Activated CD4-positive, alpha-beta T cell treated with anti-CD3 and anti-CD28 coated beads for 48 hours (primary cell): ENCODE results near the gene RNF39.
"Not testable (repeated sequence)": the region's sequence is repeated elsewhere in the genome, so short reads cannot be mapped to it uniquely, and the experiment has no call there.

ENCODE experiments used
- DNase-seq: peaks from one replicate; pipeline ENCODE4 v3.0.0-alpha.2; 2020

Gene RNF39

DNA sequence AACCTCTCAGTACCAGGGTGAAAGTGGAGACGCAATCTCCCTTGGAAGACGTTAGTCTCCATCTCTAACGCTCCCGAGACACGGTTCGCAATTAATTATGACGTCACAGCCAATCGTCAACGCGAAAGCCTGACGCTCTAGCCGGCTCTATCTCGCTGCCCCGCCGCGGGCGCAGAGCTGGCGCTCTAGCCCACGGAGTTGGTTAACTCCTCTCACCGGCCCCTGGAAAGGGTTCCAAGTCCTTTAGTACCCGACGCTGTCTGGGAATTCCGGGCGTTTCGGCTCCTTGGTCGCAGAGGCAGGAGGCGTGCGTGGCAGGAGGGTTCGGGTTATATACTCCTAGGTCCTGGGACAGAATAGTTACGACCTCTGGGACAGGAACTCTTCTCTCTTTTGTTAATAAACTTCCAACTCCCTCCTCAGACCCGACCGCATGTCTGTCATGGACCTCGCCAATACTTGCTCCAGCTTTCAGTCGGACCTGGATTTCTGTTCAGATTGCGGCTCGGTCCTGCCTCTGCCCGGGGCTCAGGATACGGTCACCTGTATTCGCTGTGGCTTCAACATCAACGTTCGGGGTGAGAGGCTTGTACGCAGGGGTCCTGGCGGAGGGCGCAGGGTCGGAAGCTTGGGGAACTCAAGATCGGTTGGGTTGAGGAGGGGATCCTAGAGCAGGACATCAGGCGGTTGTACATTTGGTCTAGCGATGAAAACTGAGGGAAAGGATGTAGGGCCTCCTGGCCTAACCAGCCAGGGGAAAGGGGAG is 14.3 kb downstream of the RNF39 start, which contains the start of gene POLR1H:
POLR1H (plus strand) TSS at position 174 of the 766 bp plus-strand sequence; CDS start at position 434, 260 bp downstream.
- peak; percentile 90 for DNase-seq

GRCh38 chr6:30060606-30061091 is 14.9 kb downstream of the RNF39 start:
- peak; percentile 48 for DNase-seq

GRCh38 chr6:30055513-30055912 is 20.1 kb downstream of the RNF39 start:
- DNase-seq = no peak

- DNase-seq = no peak
These were observed 21.9 kb downstream of the RNF39 start for GRCh38 chr6:30053682-30054081.

GRCh38 chr6:30047220-30047619 is 28.3 kb downstream of the RNF39 start:
- DNase-seq = no peak

DNA sequence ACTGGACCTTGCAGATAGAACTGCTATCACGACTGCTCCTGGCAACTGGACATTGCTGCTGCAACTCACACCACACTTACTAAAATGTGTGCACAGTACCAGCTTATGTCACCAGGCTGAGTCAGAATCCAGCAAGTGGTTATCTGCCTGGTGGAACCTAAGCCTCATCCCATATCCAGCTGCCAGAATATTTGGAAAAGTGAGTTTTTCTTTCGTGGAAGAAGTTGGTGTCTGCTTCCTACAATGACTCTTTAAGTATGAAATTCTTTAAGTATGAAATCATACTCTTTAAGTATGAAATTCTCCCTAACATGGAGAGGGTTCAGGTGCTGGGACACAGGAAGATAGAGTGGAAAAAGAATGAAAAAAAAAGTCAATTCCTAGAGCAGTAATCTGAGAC is 30.9 kb downstream of the RNF39 start:
- no peak for DNase-seq

DNA sequence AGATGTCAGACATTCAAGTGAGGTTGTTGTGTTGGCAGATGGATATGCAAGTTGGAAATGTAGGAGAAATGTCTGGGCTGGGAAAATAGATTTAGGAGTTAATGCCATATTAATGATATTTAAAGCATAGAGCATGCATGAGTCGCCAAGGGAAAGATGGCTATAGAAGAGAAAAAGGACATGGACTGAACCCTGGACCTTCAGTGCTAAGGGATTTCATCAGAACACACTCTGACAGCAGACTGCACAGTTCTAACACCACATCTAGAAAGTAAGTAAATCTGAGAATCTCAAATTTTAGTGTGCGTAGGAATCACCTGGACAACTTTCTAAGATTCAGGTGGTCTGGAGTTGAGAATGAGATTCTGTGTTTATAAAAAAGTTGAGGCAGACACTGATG is 31.8 kb downstream of the RNF39 start:
- DNase-seq = no peak

DNA sequence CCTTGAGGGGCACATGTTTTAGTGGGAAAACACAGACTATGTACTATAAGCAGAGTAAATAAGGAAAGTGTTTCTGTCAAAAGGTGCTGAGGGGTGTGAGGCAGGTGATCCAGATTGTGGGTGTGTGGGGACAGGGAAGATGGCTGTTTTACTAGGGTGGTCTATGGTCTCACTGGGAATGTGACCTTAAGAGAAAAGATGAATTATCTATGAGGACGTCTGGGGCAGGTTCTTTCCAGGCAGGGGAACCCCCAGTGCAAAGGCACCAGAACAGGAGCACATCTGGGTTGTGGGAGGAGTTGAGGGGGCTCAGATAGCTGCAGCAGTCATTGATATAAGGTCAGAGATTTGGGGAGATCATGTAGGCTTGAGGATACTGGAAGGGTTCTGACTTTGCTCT is 32.7 kb downstream of the RNF39 start:
- no peak for DNase-seq

GRCh38 chr6:30042476-30042875 is 33.1 kb downstream of the RNF39 start:
- DNase-seq = no peak

GRCh38 chr6:30041821-30042220 is 33.7 kb downstream of the RNF39 start:
- DNase-seq = no peak

GRCh38 chr6:30041221-30041620 is 34.3 kb downstream of the RNF39 start:
- DNase-seq = no peak

DNA sequence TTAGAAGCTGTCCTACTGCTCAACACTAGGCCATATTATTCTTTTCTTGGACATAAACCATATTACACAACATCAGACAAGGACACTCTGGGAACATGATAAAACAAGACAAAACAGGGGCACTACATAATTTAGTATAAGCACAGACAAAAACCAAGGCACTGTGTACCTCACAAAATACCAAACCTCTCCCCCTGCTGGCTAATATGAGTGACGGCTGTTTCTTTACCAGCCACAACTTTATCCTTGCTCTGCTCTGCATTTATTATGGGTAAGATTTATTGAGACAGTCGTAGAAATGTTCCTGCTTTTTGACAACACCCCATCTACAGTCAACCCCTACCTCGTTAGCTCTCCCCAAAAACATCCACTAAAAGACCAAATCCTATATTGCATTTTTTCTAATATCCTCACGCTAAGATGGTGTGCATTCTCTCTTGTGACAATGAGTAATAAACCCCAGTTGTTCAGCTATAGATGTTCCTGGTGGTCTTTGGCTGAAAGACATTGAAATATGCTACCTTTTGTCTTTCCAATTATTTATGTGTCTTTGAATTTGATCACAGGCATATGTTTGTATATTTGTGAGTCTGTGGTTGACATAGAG is 38.3 kb downstream of the RNF39 start:
- no peak for DNase-seq

GRCh38 chr6:30035784-30036183 is 39.8 kb downstream of the RNF39 start:
- no peak for DNase-seq

DNA sequence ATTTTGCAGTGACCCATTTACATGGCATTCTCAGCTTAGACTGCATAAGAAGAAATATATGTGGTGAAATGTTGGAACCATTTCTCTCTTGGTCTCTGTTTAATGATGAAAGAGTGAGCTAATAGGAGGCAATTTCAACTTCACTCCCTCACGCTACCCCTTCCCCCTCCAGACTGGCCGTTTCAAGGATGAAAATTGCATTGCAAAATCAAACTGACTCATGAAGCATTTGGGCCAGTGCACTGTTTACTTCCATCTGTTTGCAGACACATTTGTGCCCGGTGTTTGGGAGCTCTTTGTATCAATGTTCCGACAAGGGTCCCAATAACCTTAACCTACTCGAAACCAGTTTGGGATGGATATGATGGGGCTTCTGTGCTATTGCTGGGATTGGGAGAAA is 42.1 kb downstream of the RNF39 start:
- DNase-seq = not testable (repeated sequence)

GRCh38 chr6:30031381-30031780 is 44.2 kb downstream of the RNF39 start:
- no peak for DNase-seq

- DNase-seq = no peak
These were observed 46.0 kb downstream of the RNF39 start for GRCh38 chr6:30029588-30029987.

- DNase-seq = no peak
These were observed 50.4 kb downstream of the RNF39 start for GRCh38 chr6:30025186-30025585.

GRCh38 chr6:30022712-30023111 is 52.9 kb downstream of the RNF39 start:
- DNase-seq = not testable (repeated sequence)

DNA sequence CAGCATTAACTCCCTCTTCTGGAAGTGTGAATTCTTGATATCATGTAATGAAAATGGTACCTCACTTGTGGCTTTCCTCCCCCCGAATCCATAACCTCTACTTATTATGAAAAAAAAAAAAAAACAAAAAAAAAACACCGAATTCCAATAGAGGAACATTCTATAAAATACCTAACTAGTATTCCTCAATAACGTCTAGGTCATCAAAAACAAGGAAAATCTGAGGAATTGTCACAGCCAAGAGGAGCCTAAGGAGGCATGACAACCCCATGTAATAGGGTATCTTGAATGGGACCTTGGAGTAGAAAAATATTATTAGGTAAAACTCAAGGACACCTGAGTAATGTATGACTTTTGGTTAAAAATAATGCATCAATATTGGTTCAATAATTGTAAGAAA is 53.4 kb downstream of the RNF39 start:
- no peak for DNase-seq

DNA sequence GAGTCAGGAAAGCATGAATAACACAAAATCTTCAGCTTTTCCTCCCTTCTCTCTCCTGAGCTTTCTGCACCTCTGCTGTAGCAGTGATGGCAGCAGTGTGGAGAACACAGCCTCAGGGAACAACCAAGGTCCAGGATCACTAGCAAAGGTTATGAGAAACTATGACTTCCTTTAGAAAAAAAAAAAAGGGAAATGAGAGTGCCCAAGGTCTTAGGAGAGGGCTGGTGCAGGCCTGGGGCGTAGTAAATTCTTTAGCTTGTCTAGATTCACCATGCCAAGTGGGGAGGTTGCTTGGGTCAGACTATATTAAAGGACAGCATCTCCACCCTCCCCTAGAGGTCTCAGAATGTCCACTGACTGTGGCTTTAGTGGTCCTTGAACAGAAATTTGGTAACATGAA is 54.9 kb downstream of the RNF39 start:
- DNase-seq = no peak
